Activated CD4-positive, alpha-beta memory T cell treated with anti-CD3 and anti-CD28 coated beads for 36 hours (primary cell): ENCODE measurements around the gene TMED10. TPM values are rescaled to one million over a fixed set of nuclear protein-coding genes. Genes with fewer than 3 reads are reported as not detected.

ENCODE experiments used
- CTCF ChIA-PET: fragments of 350-600 bp; sonication (Branson Sonifier 250); formaldehyde crosslinking; loops from one replicate; lab custom pipeline; 2021; ENCODE audit warnings: antibody characterized with exemption, inconsistent platforms; lab: Charles Lee
- POLR2A ChIA-PET: fragments of 350-600 bp; sonication (Branson Sonifier 250); formaldehyde crosslinking; loops from one replicate; lab custom pipeline; 2021; ENCODE audit warnings: antibody characterized with exemption; lab: Charles Lee
- DNase-seq: peaks from one replicate; pipeline ENCODE4 v3.0.0-alpha.2; 2020
- H3K27ac Mint-ChIP-seq: one replicate; pipeline ENCODE4 v1.8.0; 2021; ENCODE audit warnings: mixed read lengths
- H3K27me3 Mint-ChIP-seq: one replicate; pipeline ENCODE4 v1.8.0; 2021; ENCODE audit warnings: mixed read lengths
- H3K36me3 Mint-ChIP-seq: one replicate; pipeline ENCODE4 v1.8.0; 2021; ENCODE audit warnings: mixed read lengths
- H3K4me1 Mint-ChIP-seq: one replicate; pipeline ENCODE4 v1.8.0; 2021; ENCODE audit warnings: low read depth, mixed read lengths
- H3K4me3 Mint-ChIP-seq: one replicate; pipeline ENCODE4 v1.8.0; 2021; ENCODE audit warnings: mild to moderate bottlenecking, mixed read lengths
- H3K9me3 Mint-ChIP-seq: one replicate; pipeline ENCODE4 v1.8.0; 2021; ENCODE audit warnings: mixed read lengths
- intact Hi-C: fragments of 100-400 bp; cut with micrococcal nuclease; formaldehyde crosslinking; loops from one replicate; pipeline ENCODE4 v1.15.1; 2023
- total RNA-seq, 2 experiments: library from RNA; stranded (reverse); gene quantifications; one replicate each; pipeline ENCODE4 v1.2.3, GENCODE V29; 2021

TMED10 gene
- total RNA-seq, result 100 to 1,000 TPM; 189 to 201 TPM

- CTCF ChIA-PET, result interaction anchor here (0.7 to 1.1 kb wide), 3 partner anchors 20 to 477 kb away, joined by 3 read pairs; no protein-coding TSS in a partner anchor
- H3K27me3 Mint-ChIP-seq, result no peaks in the 10 kb centered on the region
- DNase-seq, result peak; percentile 94
- H3K4me3 Mint-ChIP-seq, result peak within 1 kb of the TSS; percentile 86
- H3K27ac Mint-ChIP-seq, result peak within 1 kb of the TSS; percentile 98
- H3K4me1 Mint-ChIP-seq, result peaks cover 42% of the 10 kb centered on the region
- intact Hi-C loops, result loop anchor here (1.0 to 5.0 kb wide), 7 partner anchors 17 to 486 kb away; partner anchors contain the start of genes ERG28, FOS, NEK9 and TTLL5
- peaks cover 7% of the 10 kb centered on the region for H3K36me3 Mint-ChIP-seq
- POLR2A ChIA-PET, result interaction anchor here (0.6 to 1.3 kb wide), 5 partner anchors 8 to 118 kb away, joined by 3 to 7 read pairs (median 3); no protein-coding TSS in a partner anchor
- H3K9me3 Mint-ChIP-seq, result no peaks in the 10 kb centered on the region
Measured at GRCh38 chr14:75176142-75176820, at the start of gene TMED10. Gene TMED10 (minus strand): TSS chr14:75176612. CDS start chr14:75176579, 33 bp downstream.

- no peaks in the 10 kb centered on the region for H3K9me3 Mint-ChIP-seq
- H3K4me1 Mint-ChIP-seq, result peaks cover 23% of the 10 kb centered on the region
- CTCF ChIA-PET, result no interaction called here
- intact Hi-C loops, result no loop called here
- no peak overlapping the region for H3K4me3 Mint-ChIP-seq
- H3K36me3 Mint-ChIP-seq, result no peaks in the 10 kb centered on the region
- POLR2A ChIA-PET, result interaction anchor here (1.2 kb wide), 1 partner anchor 19 kb away, joined by 3 read pairs; no protein-coding TSS in a partner anchor
- H3K27me3 Mint-ChIP-seq, result peaks cover 1% of the 10 kb centered on the region
- no peak for DNase-seq
- no peak overlapping the region for H3K27ac Mint-ChIP-seq
Measured at GRCh38 chr14:75224561-75224960, 48.1 kb upstream of the TMED10 start.

GRCh38 chr14:75223664-75224154, 47.3 kb upstream of the TMED10 start:
- DNase-seq, result peak; percentile 38
- no peaks in the 10 kb centered on the region for H3K36me3 Mint-ChIP-seq
- peaks cover 15% of the 10 kb centered on the region for H3K4me1 Mint-ChIP-seq
- ChIA-PET CTCF (no interaction called here), POLR2A (interaction anchor here (1.2 kb wide), 1 partner anchor 18 kb away, joined by 3 read pairs; no protein-coding TSS in a partner anchor)
- H3K9me3 Mint-ChIP-seq, result no peaks in the 10 kb centered on the region
- intact Hi-C loops, result no loop called here
- no peak overlapping the region for H3K4me3 Mint-ChIP-seq
- H3K27ac Mint-ChIP-seq, result no peak overlapping the region
- peaks cover 1% of the 10 kb centered on the region for H3K27me3 Mint-ChIP-seq

GRCh38 chr14:75222208-75222701, 45.8 kb upstream of the TMED10 start:
- Mint-ChIP-seq H3K27ac (no peak overlapping the region), H3K9me3 (no peaks in the 10 kb centered on the region), H3K4me1 (peaks cover 9% of the 10 kb centered on the region), H3K4me3 (no peak overlapping the region), H3K27me3 (peaks cover 1% of the 10 kb centered on the region), H3K36me3 (no peaks in the 10 kb centered on the region)
- ChIA-PET POLR2A (interaction anchor here (0.9 kb wide), 1 partner anchor 48 kb away, joined by 3 read pairs; no protein-coding TSS in a partner anchor), CTCF (no interaction called here)
- no peak for DNase-seq
- intact Hi-C loops, result no loop called here

- CTCF ChIA-PET, result no interaction called here
- no peak overlapping the region for H3K27ac Mint-ChIP-seq
- H3K27me3 Mint-ChIP-seq, result peaks cover 1% of the 10 kb centered on the region
- POLR2A ChIA-PET, result no interaction called here
- H3K36me3 Mint-ChIP-seq, result no peaks in the 10 kb centered on the region
- peaks cover 7% of the 10 kb centered on the region for H3K4me1 Mint-ChIP-seq
- no peak for DNase-seq
- no peaks in the 10 kb centered on the region for H3K9me3 Mint-ChIP-seq
- H3K4me3 Mint-ChIP-seq, result no peak overlapping the region
- intact Hi-C loops, result no loop called here
Measured at GRCh38 chr14:75221797-75222196, 45.4 kb upstream of the TMED10 start.

- H3K27me3 Mint-ChIP-seq, result peaks cover 1% of the 10 kb centered on the region
- no peaks in the 10 kb centered on the region for H3K9me3 Mint-ChIP-seq
- no peak overlapping the region for H3K27ac Mint-ChIP-seq
- intact Hi-C loops, result no loop called here
- ChIA-PET CTCF (no interaction called here), POLR2A (no interaction called here)
- peaks cover 17% of the 10 kb centered on the region for H3K4me1 Mint-ChIP-seq
- no peak for DNase-seq
- no peaks in the 10 kb centered on the region for H3K36me3 Mint-ChIP-seq
- H3K4me3 Mint-ChIP-seq, result no peak overlapping the region
Measured at GRCh38 chr14:75220156-75220555, 43.7 kb upstream of the TMED10 start.

GRCh38 chr14:75217508-75218206, 41.2 kb upstream of the TMED10 start:
- H3K9me3 Mint-ChIP-seq, result no peaks in the 10 kb centered on the region
- H3K27me3 Mint-ChIP-seq, result no peaks in the 10 kb centered on the region
- no peak overlapping the region for H3K4me3 Mint-ChIP-seq
- H3K4me1 Mint-ChIP-seq, result peaks cover 19% of the 10 kb centered on the region
- no peak overlapping the region for H3K27ac Mint-ChIP-seq
- intact Hi-C loops, result no loop called here
- ChIA-PET CTCF (no interaction called here), POLR2A (interaction anchor here (0.6 kb wide), 1 partner anchor 47 kb away, joined by 3 read pairs; no protein-coding TSS in a partner anchor)
- DNase-seq, result no peak
- H3K36me3 Mint-ChIP-seq, result no peaks in the 10 kb centered on the region

GRCh38 chr14:75216427-75217006, 40.1 kb upstream of the TMED10 start:
- Mint-ChIP-seq H3K4me1 (peaks cover 19% of the 10 kb centered on the region), H3K27ac (no peak overlapping the region), H3K9me3 (no peaks in the 10 kb centered on the region), H3K27me3 (no peaks in the 10 kb centered on the region), H3K4me3 (no peak overlapping the region), H3K36me3 (no peaks in the 10 kb centered on the region)
- ChIA-PET CTCF (interaction anchor here (1.5 kb wide), 1 partner anchor 79 kb away, joined by 3 read pairs; no protein-coding TSS in a partner anchor), POLR2A (no interaction called here)
- no peak for DNase-seq
- intact Hi-C loops, result no loop called here

- intact Hi-C loops, result no loop called here
- H3K9me3 Mint-ChIP-seq, result no peaks in the 10 kb centered on the region
- peaks cover 19% of the 10 kb centered on the region for H3K4me1 Mint-ChIP-seq
- ChIA-PET CTCF (no interaction called here), POLR2A (no interaction called here)
- H3K27me3 Mint-ChIP-seq, result no peaks in the 10 kb centered on the region
- no peak overlapping the region for H3K27ac Mint-ChIP-seq
- DNase-seq, result no peak
- H3K36me3 Mint-ChIP-seq, result no peaks in the 10 kb centered on the region
- H3K4me3 Mint-ChIP-seq, result no peak overlapping the region
Measured at GRCh38 chr14:75215520-75215919, 39.1 kb upstream of the TMED10 start.

GRCh38 chr14:75214558-75214957, 38.1 kb upstream of the TMED10 start:
- Mint-ChIP-seq H3K27me3 (no peaks in the 10 kb centered on the region), H3K36me3 (no peaks in the 10 kb centered on the region), H3K9me3 (no peaks in the 10 kb centered on the region), H3K4me3 (no peak overlapping the region), H3K27ac (no peak overlapping the region), H3K4me1 (peaks cover 19% of the 10 kb centered on the region)
- no peak for DNase-seq
- ChIA-PET CTCF (no interaction called here), POLR2A (no interaction called here)
- intact Hi-C loops, result no loop called here

GRCh38 chr14:75213172-75213571, 36.8 kb upstream of the TMED10 start:
- DNase-seq, result no peak
- Mint-ChIP-seq H3K27me3 (no peaks in the 10 kb centered on the region), H3K36me3 (no peaks in the 10 kb centered on the region), H3K4me3 (no peak overlapping the region), H3K9me3 (no peaks in the 10 kb centered on the region), H3K27ac (no peak overlapping the region), H3K4me1 (peaks cover 19% of the 10 kb centered on the region)
- intact Hi-C loops, result no loop called here
- ChIA-PET POLR2A (no interaction called here), CTCF (no interaction called here)

GRCh38 chr14:75208843-75209242, 32.4 kb upstream of the TMED10 start:
- H3K27ac Mint-ChIP-seq, result no peak overlapping the region
- no peak for DNase-seq
- ChIA-PET POLR2A (no interaction called here), CTCF (no interaction called here)
- H3K36me3 Mint-ChIP-seq, result no peaks in the 10 kb centered on the region
- no peak overlapping the region for H3K4me3 Mint-ChIP-seq
- no peaks in the 10 kb centered on the region for H3K27me3 Mint-ChIP-seq
- H3K4me1 Mint-ChIP-seq, result peaks cover 17% of the 10 kb centered on the region
- intact Hi-C loops, result no loop called here
- no peaks in the 10 kb centered on the region for H3K9me3 Mint-ChIP-seq
